ENCODE results near the gene HGFAC. TPM values are rescaled to one million over a fixed set of nuclear protein-coding genes. Genes with fewer than 3 reads are reported as not detected.

Gene HGFAC
- total and polyA plus RNA-seq, 10 of the 15 experiments (the other 5 are each of a cell fraction or from before 2014, with no cell fraction given), result 0.38 TPM; not detected in 9

- no peak for ATAC-seq
- in situ Hi-C loops (cut with MboI), result loop anchor here (5.0 to 10.0 kb wide), 2 partner anchors 100 to 343 kb away; no protein-coding TSS in a partner anchor
- Histone ChIP-seq H3K27me3 (replicated peaks in 1 of 2; ENCODE audit: control insufficient read depth in 2 of 2, insufficient read depth in 2 of 2, low read length in 1 of 2) (no peaks in the 10 kb centered on the region), H3K9ac (ENCODE audit: control insufficient read depth, insufficient read depth, low read length) (no peak overlapping the region), H3K36me3 (ENCODE audit: control insufficient read depth in 2 of 2, insufficient read depth in 2 of 2, low read length in 1 of 2) (no peaks in the 10 kb centered on the region), H3K27ac (ENCODE audit: control insufficient read depth, insufficient read depth) (no peak overlapping the region), H2AFZ (ENCODE audit: control insufficient read depth, low read depth, low read length) (no peak overlapping the region), H3K4me3 (no peak overlapping the region), H3K79me2 (ENCODE audit: control insufficient read depth, insufficient read depth, low read length) (no peaks in the 10 kb centered on the region), H4K20me1 (ENCODE audit: control insufficient read depth, insufficient read depth) (no peaks in the 10 kb centered on the region), H3K4me1 (ENCODE audit: control insufficient read depth, insufficient read depth, low read length) (no peaks in the 10 kb centered on the region), H3K9me3 (replicated peaks; ENCODE audit: control insufficient read depth, insufficient read depth, low read length) (no peaks in the 10 kb centered on the region), H3K4me2 (ENCODE audit: control insufficient read depth, insufficient read depth) (no peak overlapping the region)
- SMC1A ChIA-PET (ENCODE audit: uncharacterized antibody, unreplicated experiment), result interaction anchor here (1.2 kb wide), 1 partner anchor 101 kb away, joined by 4 read pairs; no protein-coding TSS in a partner anchor
- DNase-seq (ENCODE audit: low read depth, low spot score), result no peak
- FAIRE-seq, result no peak
- POLR2A ChIA-PET, result no interaction called here
- intact Hi-C loops (cut with micrococcal nuclease; ENCODE audit: unreplicated experiment), result no loop called here
- BruUV-seq (replicated peaks), result no TSS peak
- WGBS (ENCODE audit: insufficient coverage, insufficient replicate concordance, low lambda C conversion rate, missing lambda C conversion rate), result 52% methylated on average over 48 of the region's 53 CpGs
- RAD21 ChIA-PET (ENCODE audit: unreplicated experiment), result no interaction called here
- TF ChIP-seq ETV6 (conservative IDR thresholded peaks at IDR 0.05 in 1 of 2, IDR thresholded peaks at IDR 0.05 in 1 of 2; ENCODE audit: borderline replicate concordance in 1 of 2, low read depth in 1 of 2) (no peak), ZNF592 (IDR thresholded peaks at IDR 0.05) (no peak), ESRRA (IDR thresholded peaks at IDR 0.05; ENCODE audit: low read length) (no peak), RAD21 (IDR thresholded peaks at IDR 0.05; ENCODE audit: insufficient read depth, low read depth, low read length) (no peak), PML (IDR thresholded peaks at IDR 0.05; ENCODE audit: low read length) (no peak), NFIC (IDR thresholded peaks at IDR 0.05; ENCODE audit: low read depth, low read length) (no peak), SRF (IDR thresholded peaks at IDR 0.05; ENCODE audit: low read depth in 2 of 2, low read length in 2 of 2) (no peak), CBX5 (IDR thresholded peaks at IDR 0.05; ENCODE audit: low read depth) (no peak)
- TF ChIP-seq, protein P1, sequence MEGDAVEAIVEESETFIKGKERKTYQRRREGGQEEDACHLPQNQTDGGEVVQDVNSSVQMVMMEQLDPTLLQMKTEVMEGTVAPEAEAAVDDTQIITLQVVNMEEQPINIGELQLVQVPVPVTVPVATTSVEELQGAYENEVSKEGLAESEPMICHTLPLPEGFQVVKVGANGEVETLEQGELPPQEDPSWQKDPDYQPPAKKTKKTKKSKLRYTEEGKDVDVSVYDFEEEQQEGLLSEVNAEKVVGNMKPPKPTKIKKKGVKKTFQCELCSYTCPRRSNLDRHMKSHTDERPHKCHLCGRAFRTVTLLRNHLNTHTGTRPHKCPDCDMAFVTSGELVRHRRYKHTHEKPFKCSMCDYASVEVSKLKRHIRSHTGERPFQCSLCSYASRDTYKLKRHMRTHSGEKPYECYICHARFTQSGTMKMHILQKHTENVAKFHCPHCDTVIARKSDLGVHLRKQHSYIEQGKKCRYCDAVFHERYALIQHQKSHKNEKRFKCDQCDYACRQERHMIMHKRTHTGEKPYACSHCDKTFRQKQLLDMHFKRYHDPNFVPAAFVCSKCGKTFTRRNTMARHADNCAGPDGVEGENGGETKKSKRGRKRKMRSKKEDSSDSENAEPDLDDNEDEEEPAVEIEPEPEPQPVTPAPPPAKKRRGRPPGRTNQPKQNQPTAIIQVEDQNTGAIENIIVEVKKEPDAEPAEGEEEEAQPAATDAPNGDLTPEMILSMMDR (IDR thresholded peaks at IDR 0.05 in 2 of 3, conservative IDR thresholded peaks at IDR 0.05 in 1 of 3; ENCODE audit: control insufficient read depth in 2 of 3, extremely low read depth in 1 of 3, insufficient read depth in 1 of 3, low read depth in 3 of 3, low read length in 3 of 3), result no peak
- CTCF ChIA-PET, result interaction anchor here (1.0 kb wide), 1 partner anchor 102 kb away, joined by 3 read pairs; no protein-coding TSS in a partner anchor
Observed at GRCh38 chr4:3447431-3448395, 5.9 kb downstream of the HGFAC start.

Data from GM12878 (cell line).